Stimulated activated naive CD8-positive, alpha-beta T cell treated with anti-CD3 and anti-CD28 coated beads, Interleukin-15, amount 100 ng/mL, for 72 hours (primary cell): ENCODE data around the gene MN1.
"Not testable (repeated sequence)": the region's sequence is repeated elsewhere in the genome, so short reads cannot be mapped to it uniquely, and the experiment has no call there.

Experiments used
- ATAC-seq: fragments of 150-1000 bp; cut with Tn5 transposase; 2 replicates; pipeline ENCODE4 v1.10.0; 2021; ENCODE audit warnings: mild to moderate bottlenecking, moderate library complexity
- DNase-seq, 2 donors: peaks; one replicate each; pipeline ENCODE4 v3.0.0; 2021 to 2022
- H3K27ac Mint-ChIP-seq, 2 donors: one replicate each; pipeline ENCODE4 v1.8.0; 2022; ENCODE audit warnings: mild to moderate bottlenecking in 2 of 2, mixed read lengths in 2 of 2, moderate library complexity in 2 of 2
- H3K27me3 Mint-ChIP-seq: one replicate; pipeline ENCODE4 v1.8.0; 2022; ENCODE audit warnings: mixed read lengths
- H3K4me1 Mint-ChIP-seq: one replicate; pipeline ENCODE4 v1.8.0; 2022; ENCODE audit warnings: mild to moderate bottlenecking, mixed read lengths
- H3K4me3 Mint-ChIP-seq, 2 donors: one replicate each; pipeline ENCODE4 v1.8.0; 2022; ENCODE audit warnings: mild to moderate bottlenecking in 2 of 2, mixed read lengths in 2 of 2, moderate library complexity in 1 of 2
- H3K9me3 Mint-ChIP-seq, 2 donors: one replicate each; pipeline ENCODE4 v1.8.0; 2022; ENCODE audit warnings: mixed read lengths in 2 of 2

Gene MN1

DNA sequence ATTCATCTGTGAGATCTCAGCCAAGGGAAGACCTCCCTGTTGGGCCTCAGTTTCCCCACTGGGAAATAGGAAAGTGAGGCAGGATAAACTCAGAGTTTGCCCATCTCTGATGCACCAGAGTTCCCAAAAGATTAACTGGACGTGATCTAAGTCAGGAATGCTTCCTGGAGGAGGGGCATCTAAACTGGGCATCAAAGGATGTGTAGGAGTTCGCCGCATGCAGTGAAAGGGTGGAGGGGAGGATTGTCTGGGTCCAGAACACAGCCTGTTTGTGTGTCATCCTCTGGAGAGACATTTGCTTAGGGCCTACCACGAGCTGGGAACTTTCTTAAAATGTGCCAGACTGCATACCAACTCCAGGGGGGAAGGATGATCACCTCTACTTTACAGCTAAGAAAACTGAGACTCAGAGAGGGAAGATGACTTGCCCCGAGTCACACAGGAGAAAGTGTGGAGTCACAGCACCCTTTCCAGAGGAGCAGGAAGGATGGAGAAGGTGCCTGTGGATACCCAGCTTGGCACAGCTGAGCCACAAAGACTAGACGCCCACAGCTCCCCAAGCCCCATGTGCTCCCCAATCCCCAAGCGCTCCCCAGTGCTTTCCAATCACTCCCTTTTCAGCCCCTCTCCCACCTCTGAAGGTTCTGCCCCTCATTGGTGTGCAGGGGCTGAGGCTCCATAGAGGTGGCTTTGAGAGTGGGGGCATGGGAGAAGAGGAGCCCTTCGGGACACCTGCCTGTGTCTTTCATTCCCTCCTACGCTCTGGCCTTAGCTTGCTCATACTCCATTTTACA is 50.1 kb downstream of the MN1 start:
- Mint-ChIP-seq H3K9me3 (no peaks in the 10 kb centered on the region), H3K4me3 (no peak overlapping the region), H3K27me3 (peaks cover 35% of the 10 kb centered on the region), H3K27ac (peak overlapping the region in 1 of 2 donors; percentile 15), H3K4me1 (peaks cover 13% of the 10 kb centered on the region)
- DNase-seq, result no peak
- no peak for ATAC-seq

DNA sequence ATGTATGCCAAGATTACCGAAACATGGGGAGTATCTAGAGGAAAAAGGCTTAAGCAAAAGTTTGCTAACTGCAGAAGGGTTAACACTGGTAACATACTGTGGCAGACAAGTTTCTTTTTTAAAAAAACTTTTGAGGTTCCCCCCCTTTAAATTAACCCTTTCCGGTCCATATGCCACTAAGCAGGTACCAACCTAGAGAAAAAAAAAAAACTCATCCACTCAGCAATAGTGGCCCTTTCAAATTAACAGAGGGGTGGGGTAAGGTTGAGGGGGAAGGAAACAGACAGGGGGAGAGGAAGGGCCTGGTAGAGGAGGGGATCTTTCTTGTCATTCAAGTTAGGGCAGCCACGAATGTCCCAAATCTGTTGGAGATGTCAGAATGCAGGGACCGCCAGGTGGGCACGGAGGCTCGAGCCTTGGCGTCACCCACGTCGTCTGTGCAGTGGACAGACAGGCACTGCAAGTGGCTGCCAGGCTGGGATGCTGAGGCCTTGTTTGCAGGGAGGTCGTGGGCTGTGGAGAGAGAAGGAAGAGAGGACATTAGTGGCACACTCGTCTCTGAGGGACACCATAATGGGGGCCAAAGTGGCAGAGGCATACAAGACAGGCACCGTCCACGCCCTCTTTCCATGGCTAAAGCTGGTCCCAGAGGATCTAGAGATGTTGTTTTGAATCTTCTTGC is 50.8 kb downstream of the MN1 start:
- H3K9me3 Mint-ChIP-seq, result no peaks in the 10 kb centered on the region
- peaks cover 13% of the 10 kb centered on the region for H3K4me1 Mint-ChIP-seq
- no peak overlapping the region for H3K4me3 Mint-ChIP-seq
- H3K27me3 Mint-ChIP-seq, result peaks cover 35% of the 10 kb centered on the region
- ATAC-seq, result no peak
- no peak for DNase-seq
- peak overlapping the region in 1 of 2 donors; percentile 3 for H3K27ac Mint-ChIP-seq

DNA sequence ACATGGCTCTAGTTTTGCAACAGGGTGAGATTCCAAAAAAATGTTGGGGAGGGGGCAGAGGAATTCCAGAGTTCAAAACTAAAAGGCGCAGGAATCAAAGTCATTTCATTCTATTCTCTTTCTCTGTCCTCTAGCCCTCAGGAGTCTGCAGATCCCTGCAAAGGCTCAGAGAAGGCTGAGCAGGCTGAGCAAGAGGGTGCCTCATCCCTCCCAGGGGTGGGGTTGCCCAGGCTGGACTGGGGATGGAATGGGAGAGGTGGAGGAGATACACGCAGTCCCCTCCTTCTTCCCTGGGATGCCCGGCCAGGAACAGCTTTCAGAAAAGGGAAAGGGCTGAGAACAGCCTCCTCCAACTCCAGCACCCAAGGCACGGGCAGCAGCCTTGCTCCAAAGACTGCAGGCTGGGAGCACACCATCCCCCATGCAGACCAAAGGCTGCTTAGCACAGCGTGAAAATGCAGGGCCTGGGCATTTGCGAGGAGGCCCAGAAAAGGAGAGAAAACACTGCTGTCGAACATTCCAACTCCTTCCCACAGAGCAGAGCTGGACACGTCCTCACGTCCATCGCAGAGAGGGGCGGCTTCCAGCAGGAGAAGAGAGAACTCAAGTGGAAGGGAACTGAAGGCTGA is 51.8 kb downstream of the MN1 start:
- peak overlapping the region in 1 of 2 donors; percentile 13 for H3K27ac Mint-ChIP-seq
- ATAC-seq, result no peak
- peaks cover 13% of the 10 kb centered on the region for H3K4me1 Mint-ChIP-seq
- H3K4me3 Mint-ChIP-seq, result no peak overlapping the region
- peaks cover 35% of the 10 kb centered on the region for H3K27me3 Mint-ChIP-seq
- DNase-seq, result no peak
- no peaks in the 10 kb centered on the region for H3K9me3 Mint-ChIP-seq

DNA sequence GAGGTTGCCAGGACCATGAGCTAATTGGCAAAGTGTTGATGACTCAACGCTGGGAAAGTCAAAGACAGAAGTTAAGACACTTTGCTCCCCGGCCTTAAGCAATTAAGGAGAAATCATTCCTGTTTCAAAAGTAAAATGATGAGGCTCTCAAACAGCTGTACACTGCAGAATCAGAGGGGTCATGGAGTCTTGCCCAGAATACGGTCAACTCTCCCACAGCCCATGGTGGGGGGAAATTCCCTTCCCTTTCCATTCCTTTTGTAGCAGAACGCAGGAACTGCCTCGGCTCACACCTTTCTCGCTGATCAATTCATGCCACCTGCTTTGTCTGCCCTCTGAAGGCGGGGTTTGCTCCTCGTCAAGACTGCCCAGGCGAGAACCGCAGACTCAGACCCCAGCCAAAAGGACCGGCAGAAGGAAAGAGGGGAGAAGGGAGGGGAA is 52.8 kb downstream of the MN1 start:
- DNase-seq, result no peak
- peaks cover 35% of the 10 kb centered on the region for H3K27me3 Mint-ChIP-seq

DNA sequence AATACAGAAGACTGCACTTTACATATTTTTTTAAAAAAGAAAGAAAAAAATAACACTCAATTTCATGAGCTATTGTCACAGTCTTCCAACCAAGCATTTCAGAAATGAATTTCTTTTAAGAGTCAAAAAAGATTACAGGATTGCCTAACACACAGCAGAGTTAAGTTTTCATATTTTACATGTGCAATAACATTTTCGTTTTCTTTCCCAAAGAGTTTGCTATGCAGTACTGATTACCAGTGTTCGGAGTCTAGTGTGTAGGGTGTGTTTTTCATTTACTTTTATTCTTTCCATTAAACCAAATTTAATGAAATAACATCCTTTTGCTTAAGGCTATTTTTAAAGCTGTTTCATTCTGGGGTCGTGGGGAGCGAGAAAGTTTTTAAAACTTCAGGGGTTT is 53.2 kb downstream of the MN1 start:
- H3K27me3 Mint-ChIP-seq, result peaks cover 35% of the 10 kb centered on the region
- ATAC-seq, result no peak
- no peak overlapping the region for H3K4me3 Mint-ChIP-seq
- peaks cover 13% of the 10 kb centered on the region for H3K4me1 Mint-ChIP-seq
- no peak for DNase-seq
- H3K27ac Mint-ChIP-seq, result no peak overlapping the region
- H3K9me3 Mint-ChIP-seq, result no peaks in the 10 kb centered on the region

More for the DNA sequence above, 52.8 kb downstream of the MN1 start:
- ATAC-seq, result no peak
- Mint-ChIP-seq H3K4me3 (no peak overlapping the region), H3K27ac (peak overlapping the region in 1 of 2 donors; percentile 79), H3K4me1 (peaks cover 13% of the 10 kb centered on the region), H3K9me3 (no peaks in the 10 kb centered on the region)

DNA sequence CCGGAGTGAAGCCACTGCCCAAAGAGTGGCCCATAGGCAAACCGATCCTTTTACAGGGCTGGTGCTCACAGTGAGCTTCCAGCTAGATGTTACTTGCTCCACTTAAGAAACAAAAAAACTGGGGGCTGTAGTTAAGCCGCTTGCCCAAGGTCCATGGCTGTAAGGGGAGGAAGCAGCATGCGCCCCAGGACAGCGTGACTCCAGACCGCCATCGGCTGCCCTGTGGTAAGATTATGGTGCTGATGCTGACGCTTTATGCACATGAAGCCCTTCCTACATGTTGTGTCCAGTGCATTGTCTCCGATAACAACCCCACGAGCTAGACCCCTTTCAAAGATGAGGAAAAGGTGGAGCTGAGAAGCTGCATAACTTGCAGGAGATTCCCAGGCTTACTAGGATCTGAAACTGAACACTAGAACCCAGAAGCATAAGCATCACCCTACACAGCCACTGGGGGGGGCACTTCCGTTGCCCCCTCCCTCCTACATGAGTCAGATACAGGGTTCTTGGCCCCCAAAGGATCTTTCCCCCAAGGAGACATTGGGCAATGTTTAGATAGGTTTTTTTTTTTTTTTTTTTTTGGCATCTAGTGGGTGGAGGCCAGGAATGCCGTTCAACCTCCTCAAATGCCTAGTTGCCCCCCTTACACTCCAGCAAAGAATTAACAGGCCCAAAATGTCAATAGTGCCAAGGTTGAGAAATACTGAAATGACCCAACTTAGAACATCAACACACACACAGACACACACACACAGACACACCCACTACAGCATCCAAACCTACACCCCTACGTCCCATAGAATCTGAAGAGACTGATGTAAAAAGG is 53.9 kb downstream of the MN1 start:
- H3K4me1 Mint-ChIP-seq, result peaks cover 13% of the 10 kb centered on the region
- DNase-seq, result no peak
- H3K27ac Mint-ChIP-seq, result no peak overlapping the region
- H3K27me3 Mint-ChIP-seq, result peaks cover 35% of the 10 kb centered on the region
- no peaks in the 10 kb centered on the region for H3K9me3 Mint-ChIP-seq
- ATAC-seq, result no peak
- H3K4me3 Mint-ChIP-seq, result no peak overlapping the region

DNA sequence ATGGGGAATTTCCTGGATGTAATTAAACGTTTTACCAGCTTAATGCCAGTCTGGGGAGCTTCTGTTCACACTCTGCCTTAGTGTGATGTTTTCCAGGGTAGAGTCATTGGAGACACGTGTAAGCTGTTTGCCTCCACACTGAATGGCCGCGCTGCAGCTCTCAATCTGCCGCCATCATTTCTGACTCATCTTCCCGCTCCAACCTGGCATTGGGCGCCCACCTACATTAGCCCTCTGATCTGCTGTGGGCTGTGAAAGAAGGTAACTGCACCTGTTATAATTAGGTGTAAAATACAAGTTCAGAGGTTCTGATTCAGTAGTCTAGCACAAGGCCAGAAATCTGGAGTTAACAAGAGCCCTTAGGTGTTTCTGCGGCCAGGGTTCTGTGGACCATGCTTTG is 54.6 kb downstream of the MN1 start:
- Mint-ChIP-seq H3K4me3 (no peak overlapping the region), H3K27me3 (peaks cover 35% of the 10 kb centered on the region), H3K9me3 (no peaks in the 10 kb centered on the region), H3K27ac (peak overlapping the region in 1 of 2 donors; percentile 73), H3K4me1 (peaks cover 13% of the 10 kb centered on the region)
- DNase-seq, result no peak
- no peak for ATAC-seq

DNA sequence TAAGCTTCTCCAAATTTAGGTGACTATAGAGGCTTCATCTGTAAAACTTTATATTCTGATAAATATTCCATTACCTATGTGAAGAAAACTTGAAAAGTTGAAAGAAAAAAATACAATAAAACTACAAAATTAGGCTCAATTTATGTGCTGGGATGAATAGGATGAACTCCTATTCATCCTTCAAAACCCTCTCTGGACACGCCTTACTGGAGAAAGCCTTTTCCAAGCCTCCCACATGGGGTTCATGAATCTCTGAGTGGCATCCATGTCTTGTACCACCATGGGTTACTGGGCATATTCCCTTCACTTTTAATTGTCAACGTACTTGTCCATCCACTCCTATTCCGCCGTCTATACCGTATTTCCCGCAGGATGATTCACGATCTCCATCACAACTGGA is 55.7 kb downstream of the MN1 start:
- Mint-ChIP-seq H3K4me3 (no peak overlapping the region), H3K27me3 (peaks cover 28% of the 10 kb centered on the region), H3K9me3 (no peaks in the 10 kb centered on the region), H3K4me1 (peaks cover 13% of the 10 kb centered on the region), H3K27ac (no peak overlapping the region)
- no peak for ATAC-seq
- DNase-seq, result no peak

DNA sequence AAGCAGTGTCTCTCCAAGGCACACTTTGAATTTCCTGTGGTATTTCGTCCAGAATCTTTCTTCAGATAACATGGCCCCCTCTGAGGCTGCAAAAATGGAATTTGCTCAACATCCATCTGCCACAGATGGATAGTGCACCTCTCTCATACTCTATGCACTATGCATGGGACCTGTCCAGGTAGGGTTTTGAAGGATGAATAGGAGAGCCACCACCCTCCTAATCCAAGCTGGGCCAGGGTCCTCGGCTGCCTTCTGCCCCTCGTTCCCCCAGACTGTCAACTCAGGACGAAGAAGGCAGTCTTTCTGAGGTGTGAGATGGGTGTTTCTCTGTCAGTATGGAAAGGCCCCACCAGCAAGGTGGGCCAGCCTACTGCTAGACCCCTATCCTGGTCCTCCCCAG is 56.4 kb downstream of the MN1 start:
- no peak overlapping the region for H3K27ac Mint-ChIP-seq
- no peak overlapping the region for H3K4me3 Mint-ChIP-seq
- H3K27me3 Mint-ChIP-seq, result peaks cover 21% of the 10 kb centered on the region
- peaks cover 13% of the 10 kb centered on the region for H3K4me1 Mint-ChIP-seq
- peaks cover 0 to 4% of the 10 kb centered on the region in 2 donors for H3K9me3 Mint-ChIP-seq
- no peak for DNase-seq
- ATAC-seq, result no peak

DNA sequence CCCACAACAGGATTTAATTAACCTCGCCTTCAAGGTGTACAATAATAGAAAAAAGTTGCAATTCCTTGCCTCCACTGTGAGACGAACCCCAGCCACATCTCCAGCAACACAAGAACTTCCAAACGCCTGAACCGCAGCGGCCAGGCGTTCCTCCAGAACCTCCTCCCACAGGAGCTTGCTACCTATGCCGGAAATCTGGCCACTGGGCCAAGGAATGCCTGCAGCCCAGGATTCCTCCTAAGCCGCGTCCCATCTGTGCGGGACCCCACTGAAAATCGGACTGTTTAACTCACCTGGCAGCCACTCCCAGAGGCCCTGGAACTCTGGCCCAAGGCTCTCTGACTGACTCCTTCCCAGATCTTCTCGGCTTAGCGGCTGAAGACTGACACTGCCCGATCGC is 57.5 kb downstream of the MN1 start:
- H3K27ac Mint-ChIP-seq, DNase-seq, H3K4me3 Mint-ChIP-seq, H3K9me3 Mint-ChIP-seq, ATAC-seq, H3K4me1 Mint-ChIP-seq: not testable (repeated sequence)
- peaks cover 11% of the 10 kb centered on the region for H3K27me3 Mint-ChIP-seq

DNA sequence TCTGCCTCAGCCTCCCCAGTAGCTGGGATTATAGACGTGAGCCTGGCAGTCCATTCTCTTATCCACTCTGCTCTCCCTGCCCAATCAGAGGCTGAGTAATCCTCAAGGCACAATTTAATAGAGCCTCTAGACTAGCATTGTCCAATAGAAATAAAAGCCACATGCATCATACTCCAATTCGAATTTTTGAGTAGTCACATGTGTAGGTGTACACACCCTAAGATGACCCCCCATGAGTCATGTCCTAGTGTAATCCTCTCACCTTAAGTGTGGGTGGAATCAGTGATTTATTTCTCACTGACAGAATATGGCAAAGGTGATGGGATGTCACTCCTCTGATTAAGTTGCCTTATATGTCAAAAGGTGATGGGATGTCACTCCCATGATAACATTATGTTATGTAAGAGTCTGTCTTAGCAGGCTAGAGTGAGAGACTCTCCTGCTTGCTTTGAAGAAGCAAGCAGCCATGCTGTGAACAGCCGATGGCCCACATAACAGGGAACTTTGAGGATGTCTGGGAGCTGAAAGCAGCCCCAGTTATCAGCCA is 61.3 kb downstream of the MN1 start:
- ATAC-seq, result no peak

DNA sequence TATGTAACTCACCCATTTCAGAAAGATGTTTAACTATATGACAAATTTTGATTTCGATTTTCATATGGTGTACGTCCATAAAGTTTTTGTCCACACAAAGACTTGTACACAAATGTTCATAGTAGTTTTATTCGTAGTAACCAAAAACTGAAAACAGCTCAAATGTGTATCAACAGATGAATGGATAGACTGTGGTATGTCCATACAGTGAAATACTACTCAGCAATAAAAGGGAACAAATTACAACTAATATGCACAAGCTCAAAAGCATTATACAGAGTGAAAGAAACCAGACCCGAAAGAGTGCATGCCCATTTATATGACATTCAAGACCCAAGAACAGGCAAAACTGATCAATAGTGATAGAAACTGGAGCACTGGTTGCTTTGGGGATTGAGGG is 64.0 kb downstream of the MN1 start:
- Mint-ChIP-seq H3K4me3 (no peak overlapping the region), H3K27me3 (no peaks in the 10 kb centered on the region), H3K27ac (no peak overlapping the region), H3K4me1 (no peaks in the 10 kb centered on the region), H3K9me3 (peaks cover 0 to 19% of the 10 kb centered on the region in 2 donors)
- no peak for DNase-seq
- no peak for ATAC-seq

More for the DNA sequence above, 61.3 kb downstream of the MN1 start:
- Mint-ChIP-seq H3K27ac (no peak overlapping the region), H3K4me3 (no peak overlapping the region), H3K4me1 (no peaks in the 10 kb centered on the region), H3K9me3 (peaks cover 0 to 19% of the 10 kb centered on the region in 2 donors), H3K27me3 (no peaks in the 10 kb centered on the region)
- no peak for DNase-seq

DNA sequence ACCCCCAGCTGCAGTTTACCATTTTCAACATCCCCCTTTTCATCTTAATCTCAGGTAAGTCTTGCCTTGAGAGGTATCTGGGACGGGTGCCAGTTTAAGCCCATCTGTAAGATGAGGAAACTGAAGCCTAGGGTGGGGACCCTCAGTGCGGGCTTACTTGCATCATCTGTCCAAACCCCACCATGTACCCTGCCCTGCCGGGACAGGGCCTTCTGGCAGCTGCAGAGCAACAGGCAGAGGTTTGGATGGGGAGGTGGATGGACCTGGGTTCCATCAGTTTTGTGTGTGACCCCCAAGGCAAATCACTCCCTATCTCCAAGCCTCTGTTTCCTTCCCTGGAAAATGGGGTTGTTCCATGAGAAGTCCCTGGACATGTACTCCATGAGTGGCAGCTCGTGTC is 67.5 kb downstream of the MN1 start:
- peaks cover 0 to 12% of the 10 kb centered on the region in 2 donors for H3K9me3 Mint-ChIP-seq
- ATAC-seq (no peak), DNase-seq (no peak)
- H3K27me3 Mint-ChIP-seq, result no peaks in the 10 kb centered on the region
- H3K4me1 Mint-ChIP-seq, result no peaks in the 10 kb centered on the region
- H3K4me3 Mint-ChIP-seq, result no peak overlapping the region
- no peak overlapping the region for H3K27ac Mint-ChIP-seq

DNA sequence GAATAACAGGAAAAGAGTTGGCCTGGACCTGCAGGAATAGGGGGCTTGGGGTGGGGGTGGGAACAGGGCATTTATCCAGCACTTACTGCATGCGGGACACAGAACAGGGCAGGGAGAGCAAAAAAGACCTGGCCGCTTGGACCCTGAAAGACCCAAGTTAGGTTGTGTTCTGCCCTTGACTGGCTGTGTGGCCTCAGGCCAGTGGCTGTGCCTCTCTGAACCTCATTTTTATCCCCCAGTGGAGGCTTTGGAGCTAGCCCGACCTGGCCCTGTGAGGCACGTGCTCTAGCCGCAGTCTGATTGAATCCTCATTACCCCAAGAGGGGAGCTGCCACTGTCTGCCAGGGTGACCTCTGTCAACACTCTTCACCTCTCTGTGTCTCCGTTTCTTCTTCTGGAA is 68.7 kb downstream of the MN1 start:
- no peaks in the 10 kb centered on the region for H3K4me1 Mint-ChIP-seq
- H3K4me3 Mint-ChIP-seq, result no peak overlapping the region
- peaks cover 0 to 5% of the 10 kb centered on the region in 2 donors for H3K9me3 Mint-ChIP-seq
- no peak for DNase-seq
- no peak for ATAC-seq
- no peak overlapping the region for H3K27ac Mint-ChIP-seq
- H3K27me3 Mint-ChIP-seq, result no peaks in the 10 kb centered on the region

DNA sequence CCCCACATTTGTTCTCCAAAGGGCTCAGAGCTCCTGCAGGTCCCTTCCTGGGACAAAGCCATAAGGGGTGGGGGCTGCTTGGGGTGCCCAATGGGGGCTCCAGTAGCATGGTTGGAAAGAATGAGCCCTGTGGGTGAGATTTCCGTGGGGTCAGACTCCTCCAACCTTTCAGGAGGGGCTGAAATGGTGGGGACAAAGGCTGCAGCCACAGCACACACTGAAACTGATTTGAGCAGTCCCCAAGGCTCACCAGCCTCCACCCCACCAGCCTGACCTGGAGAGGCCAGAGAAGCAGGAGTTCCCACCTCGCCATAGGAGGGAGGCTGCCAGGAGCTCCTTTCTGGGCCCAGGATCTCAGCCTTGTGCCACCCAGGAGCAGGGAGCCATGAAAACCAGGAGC is 69.2 kb downstream of the MN1 start:
- H3K27ac Mint-ChIP-seq, result no peak overlapping the region
- peaks cover 0 to under 1% of the 10 kb centered on the region in 2 donors for H3K9me3 Mint-ChIP-seq
- DNase-seq (no peak), ATAC-seq (no peak)
- H3K27me3 Mint-ChIP-seq, result no peaks in the 10 kb centered on the region
- no peaks in the 10 kb centered on the region for H3K4me1 Mint-ChIP-seq
- no peak overlapping the region for H3K4me3 Mint-ChIP-seq
